8988T (cell line): ENCODE measurements around the gene ANKMY1.
"Not testable (repeated sequence)": the region's sequence is repeated elsewhere in the genome, so short reads cannot be mapped to it uniquely, and the experiment has no call there.

Source experiments
- DNase-seq: peaks from one replicate; pipeline ENCODE4 v3.0.0; 2011

The ANKMY1 gene

GRCh38 chr2:240567872-240568677, 10.3 kb upstream of the ANKMY1 start, which contains the start of gene RNPEPL1:
Gene RNPEPL1 (plus strand): TSS chr2:240568484. CDS start chr2:240568587, 103 bp downstream.
- DNase-seq = no peak

- no peak for DNase-seq
Measured at GRCh38 chr2:240567137-240567871, 9.5 kb upstream of the ANKMY1 start.

- DNase-seq = no peak
Measured at GRCh38 chr2:240566203-240567136, 8.7 kb upstream of the ANKMY1 start.

GRCh38 chr2:240565333-240566202, 7.8 kb upstream of the ANKMY1 start:
- no peak for DNase-seq

GRCh38 chr2:240564561-240565332, 7.0 kb upstream of the ANKMY1 start:
- no peak for DNase-seq

- DNase-seq = no peak
Measured at GRCh38 chr2:240563951-240564560, 6.3 kb upstream of the ANKMY1 start.

- DNase-seq = not testable (repeated sequence)
Measured at GRCh38 chr2:240563231-240563630, 5.4 kb upstream of the ANKMY1 start.

- DNase-seq = no peak
Measured at GRCh38 chr2:240561325-240561971, 3.7 kb upstream of the ANKMY1 start.

GRCh38 chr2:240560480-240561324, 2.9 kb upstream of the ANKMY1 start:
- DNase-seq = peak; percentile 92

GRCh38 chr2:240560084-240560479, 2.3 kb upstream of the ANKMY1 start, which contains the start of gene DUSP28:
Gene DUSP28 (plus strand): TSS chr2:240560357. CDS start chr2:240560685, 328 bp downstream.
- DNase-seq = peak; percentile 99

- DNase-seq = no peak
Measured at GRCh38 chr2:240559286-240559685, 1.5 kb upstream of the ANKMY1 start.

GRCh38 chr2:240558236-240558761, 511 bp upstream of the ANKMY1 start:
- no peak for DNase-seq

- no peak for DNase-seq
Measured at GRCh38 chr2:240557101-240557751, 562 bp downstream of the ANKMY1 start.

- peak; percentile 95 for DNase-seq
Measured at GRCh38 chr2:240556553-240557100, 1.2 kb downstream of the ANKMY1 start.

GRCh38 chr2:240555541-240556250, 2.1 kb downstream of the ANKMY1 start:
- DNase-seq = peak; percentile 17

- DNase-seq = peak; percentile 19
Measured at GRCh38 chr2:240554767-240555493, 2.9 kb downstream of the ANKMY1 start.
